H1 (cell line): ENCODE results near the gene COL5A1. TPM values are rescaled to one million over a fixed set of nuclear protein-coding genes. Genes with fewer than 3 reads are reported as not detected.

ENCODE experiments used
- ASH2L ChIP-seq: fragments of 200-600, 300-600 bp; sonication (generic); IDR thresholded peaks from one replicate; pipeline ENCODE4 v1.7.1; 2017; ENCODE audit warnings: low read length
- ATF2 ChIP-seq: IDR thresholded peaks from 2 replicates; pipeline ENCODE4 v1.6.1; 2012; ENCODE audit warnings: low read length, inconsistent platforms
- CTCF ChIP-seq, 3 experiments: IDR thresholded peaks; 1 replicate in 2 of 3; 2 replicates in 1 of 3; pipeline versions ENCODE4 v1.5.1 to v1.6.1; 2011; ENCODE audit warnings: low read length in 3 of 3, mild to moderate bottlenecking in 3 of 3, inconsistent platforms in 2 of 3, low read depth in 1 of 3, moderate library complexity in 1 of 3; ENCODE audit not compliant: insufficient read depth in 1 of 3; ENCODE audit errors: control extremely low read depth in 1 of 3
- E2F6 ChIP-seq: IDR thresholded peaks from 2 replicates; pipeline ENCODE4 v1.6.1; 2012; ENCODE audit warnings: inconsistent platforms
- KDM4A ChIP-seq: IDR thresholded peaks from one replicate; pipeline ENCODE4 v1.7.1; 2012; ENCODE audit warnings: low read depth, mild to moderate bottlenecking, moderate library complexity, low read length, inconsistent platforms; ENCODE audit not compliant: severe bottlenecking
- SRF ChIP-seq: IDR thresholded peaks from 2 replicates; pipeline ENCODE4 v1.6.1; 2011; ENCODE audit warnings: mild to moderate bottlenecking, low read depth, low read length, moderate library complexity
- polyA plus RNA-seq, 7 experiments: library from polyadenylated mRNA; depleted of rRNA in 3 of 7; stranded (reverse) in 5 of 7; unstranded in 2 of 7; fragments of >200 nt in 5 of 7; fragments of 200-250 nt in 2 of 7; gene quantifications; 1 replicate in 5 of 7; 2 replicates in 1 of 7; 4 replicates in 1 of 7; pipeline versions ENCODE4 v1.2.1 to v1.2.3, GENCODE V29; 2011 to 2013; ENCODE audit warnings: missing spikeins in 2 of 7, mixed read lengths in 2 of 7
- total RNA-seq: library from RNA; stranded (reverse); fragmentation: NEBNext Ultra II Directional; extraction: Animal tissue kit (Norgen Biotek cat#: 25700); gene quantifications from 2 replicates; pipeline ENCODE4 v1.2.1, GENCODE V29; 2021

Gene COL5A1
- total and polyA plus RNA-seq, 2 of the 8 experiments (the other 6 are each of a cell fraction or from before 2014, with no cell fraction given) = 3.8 to 12.0 TPM

GRCh38 chr9:134766587-134766986 is 125.0 kb downstream of the COL5A1 start (continued):
- TF ChIP-seq ATF2 (no peak), SRF (no peak), CTCF (IDR thresholded peaks at IDR 0.05; ENCODE audit: control extremely low read depth in 1 of 3, insufficient read depth in 1 of 3, low read depth in 1 of 3, low read length in 3 of 3) (no peak), E2F6 (no peak), KDM4A (no peak), ASH2L (no peak)
